Brain microvascular endothelial cell (primary cell): ENCODE results near the gene NRIP3.
A peak's percentile ranks its signal among the peaks of the same experiment; 100 is the strongest.
"Not testable (repeated sequence)": the region's sequence is repeated elsewhere in the genome, so short reads cannot be mapped to it uniquely, and the experiment has no call there.

ENCODE experiments used
- DNase-seq: peaks from one replicate; pipeline ENCODE4 v3.0.0-alpha.2; 2020
- H3K27ac ChIP-seq: fragments of 250-450 bp; sonication (Bioruptor Pico); 2 replicates; pipeline ENCODE4 v1.5.1; 2020; ENCODE audit warnings: mild to moderate bottlenecking, moderate library complexity
- H3K27me3 ChIP-seq: fragments of 250-450 bp; sonication (Bioruptor Pico); replicated peaks from 2 replicates; pipeline ENCODE4 v1.5.1; 2020; ENCODE audit warnings: mild to moderate bottlenecking
- H3K36me3 ChIP-seq: fragments of 250-450 bp; sonication (Bioruptor Pico); replicated peaks from 2 replicates; pipeline ENCODE4 v1.5.1; 2020; ENCODE audit warnings: mild to moderate bottlenecking
- H3K4me3 ChIP-seq: 2 replicates; pipeline ENCODE4 v1.5.1; 2011; ENCODE audit warnings: low read depth, mild to moderate bottlenecking, control low read depth, low read length, moderate library complexity
- in situ Hi-C: cut with HindIII; loops from 2 replicates; pipeline ENCODE4 v1.10.0; 2017; ENCODE audit warnings: low sequenced_read_pairs, low pct_ligation_motif_present
- TF ChIP-seq, protein P1 (sequence below): IDR thresholded peaks from 2 replicates; pipeline ENCODE4 v1.5.1; 2011; ENCODE audit warnings: low read depth, mild to moderate bottlenecking, moderate library complexity, low read length, control low read depth, inconsistent platforms; ENCODE audit errors: missing control alignments

Gene NRIP3

DNA sequence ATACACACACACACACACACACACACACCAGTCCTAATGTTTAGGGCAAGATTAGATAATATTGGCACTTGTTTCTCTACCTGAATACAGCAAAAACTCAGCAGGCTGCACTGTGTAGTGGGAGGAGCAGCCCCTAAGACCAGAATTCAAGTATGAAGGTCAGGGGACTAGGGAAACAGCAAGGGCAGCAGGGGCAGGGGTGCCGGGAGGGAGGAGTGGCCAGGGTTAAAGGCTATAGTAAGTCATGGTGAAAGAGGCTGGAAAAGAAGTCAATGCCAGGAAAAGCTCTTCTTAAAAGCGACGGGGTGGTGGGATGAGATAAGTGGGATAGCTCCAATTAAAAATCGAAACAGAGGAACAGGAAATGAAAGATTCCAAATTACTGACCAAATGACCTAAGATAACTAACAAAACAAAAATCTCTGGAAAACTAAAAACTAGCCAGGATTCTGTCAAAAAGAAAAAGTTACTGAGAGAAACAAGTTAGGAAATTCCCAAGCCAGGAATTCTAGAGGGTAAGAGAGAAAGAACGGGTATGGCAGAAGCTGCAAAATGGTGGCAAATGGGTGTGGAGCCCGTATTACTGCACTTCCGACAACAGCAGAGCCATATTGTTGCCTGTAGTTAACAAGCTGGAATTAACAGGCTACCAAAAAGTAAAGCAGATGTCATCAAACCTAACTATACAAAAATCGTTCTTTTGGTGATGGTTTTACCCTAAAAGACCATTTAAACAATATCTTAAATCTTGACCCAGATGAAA is 62.3 kb downstream of the NRIP3 start:
- Histone ChIP-seq H3K27me3 (no peaks in the 10 kb centered on the region), H3K36me3 (no peaks in the 10 kb centered on the region), H3K27ac (no peak overlapping the region), H3K4me3 (no peak overlapping the region)
- TF ChIP-seq, protein P1, sequence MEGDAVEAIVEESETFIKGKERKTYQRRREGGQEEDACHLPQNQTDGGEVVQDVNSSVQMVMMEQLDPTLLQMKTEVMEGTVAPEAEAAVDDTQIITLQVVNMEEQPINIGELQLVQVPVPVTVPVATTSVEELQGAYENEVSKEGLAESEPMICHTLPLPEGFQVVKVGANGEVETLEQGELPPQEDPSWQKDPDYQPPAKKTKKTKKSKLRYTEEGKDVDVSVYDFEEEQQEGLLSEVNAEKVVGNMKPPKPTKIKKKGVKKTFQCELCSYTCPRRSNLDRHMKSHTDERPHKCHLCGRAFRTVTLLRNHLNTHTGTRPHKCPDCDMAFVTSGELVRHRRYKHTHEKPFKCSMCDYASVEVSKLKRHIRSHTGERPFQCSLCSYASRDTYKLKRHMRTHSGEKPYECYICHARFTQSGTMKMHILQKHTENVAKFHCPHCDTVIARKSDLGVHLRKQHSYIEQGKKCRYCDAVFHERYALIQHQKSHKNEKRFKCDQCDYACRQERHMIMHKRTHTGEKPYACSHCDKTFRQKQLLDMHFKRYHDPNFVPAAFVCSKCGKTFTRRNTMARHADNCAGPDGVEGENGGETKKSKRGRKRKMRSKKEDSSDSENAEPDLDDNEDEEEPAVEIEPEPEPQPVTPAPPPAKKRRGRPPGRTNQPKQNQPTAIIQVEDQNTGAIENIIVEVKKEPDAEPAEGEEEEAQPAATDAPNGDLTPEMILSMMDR: no peak
- in situ Hi-C loops: no loop called here
- no peak for DNase-seq

DNA sequence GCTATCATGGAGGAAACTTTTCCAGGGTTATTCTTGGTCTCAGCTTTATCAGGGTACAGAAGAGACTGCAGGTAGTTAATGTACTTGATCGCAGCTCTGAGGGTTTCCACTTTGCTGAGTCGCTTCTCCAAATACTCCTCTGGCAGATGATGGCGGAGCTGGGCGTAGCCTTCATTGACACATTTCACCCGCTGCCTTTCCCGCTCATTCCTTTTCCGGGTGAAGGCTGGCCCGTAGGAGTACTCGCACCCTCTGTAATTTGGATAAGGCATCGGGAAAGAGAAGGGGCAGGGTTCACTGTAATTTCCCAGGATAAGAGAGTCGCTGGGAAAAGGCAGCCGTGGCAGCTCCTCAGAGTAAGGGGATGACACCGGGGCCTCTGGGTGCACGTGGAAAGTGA is 66.1 kb downstream of the NRIP3 start:
- TF ChIP-seq, protein P1: no peak
- H3K36me3 ChIP-seq: no peaks in the 10 kb centered on the region
- DNase-seq: no peak
- no peaks in the 10 kb centered on the region for H3K27me3 ChIP-seq
- in situ Hi-C loops: no loop called here
- H3K27ac ChIP-seq: no peak overlapping the region
- H3K4me3 ChIP-seq: no peak overlapping the region

DNA sequence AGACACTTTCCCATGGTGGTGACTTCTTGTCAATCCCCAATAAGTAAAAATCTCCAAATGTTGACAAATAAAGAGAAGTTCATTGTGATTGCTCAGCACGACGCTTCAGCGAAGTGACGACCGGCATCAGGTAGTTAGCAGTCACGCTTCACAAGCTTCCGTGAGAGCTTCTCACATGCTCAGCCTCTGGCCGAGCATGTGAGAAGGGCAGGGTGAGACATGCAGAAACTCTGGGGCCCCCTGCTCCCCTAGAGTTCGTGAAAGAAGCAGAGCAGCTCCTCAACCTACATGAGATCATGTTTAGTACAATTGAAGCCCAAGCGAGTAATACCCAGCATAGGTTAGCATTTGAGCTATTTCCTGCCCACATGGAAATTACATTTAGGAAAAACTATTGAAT is 66.6 kb downstream of the NRIP3 start:
- Histone ChIP-seq H3K27ac (no peak overlapping the region), H3K4me3 (no peak overlapping the region), H3K36me3 (no peaks in the 10 kb centered on the region), H3K27me3 (no peaks in the 10 kb centered on the region)
- no peak for DNase-seq
- TF ChIP-seq, protein P1: no peak
- in situ Hi-C loops: no loop called here

DNA sequence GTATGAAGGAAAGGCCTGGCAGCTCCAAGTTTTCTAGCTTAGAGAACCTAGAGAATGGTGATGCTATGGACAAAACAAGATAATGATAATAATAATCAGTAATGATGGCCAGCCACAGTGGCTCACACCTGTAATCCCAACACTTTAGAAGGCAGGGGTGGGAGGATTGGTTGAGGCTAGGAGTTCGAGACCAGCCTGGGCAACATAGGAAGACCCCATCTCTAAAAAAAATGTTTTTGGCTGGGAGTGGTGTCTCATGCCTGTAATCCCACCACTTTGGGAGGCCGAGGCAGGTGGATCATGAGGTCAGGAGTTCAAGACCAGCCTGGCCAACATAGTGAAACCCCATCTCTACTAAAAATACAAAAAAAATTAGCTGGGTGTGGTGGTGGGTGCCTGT is 68.0 kb downstream of the NRIP3 start:
- H3K36me3 ChIP-seq, DNase-seq, in situ Hi-C loops, H3K27me3 ChIP-seq, H3K27ac ChIP-seq, H3K4me3 ChIP-seq: not testable (repeated sequence)

DNA sequence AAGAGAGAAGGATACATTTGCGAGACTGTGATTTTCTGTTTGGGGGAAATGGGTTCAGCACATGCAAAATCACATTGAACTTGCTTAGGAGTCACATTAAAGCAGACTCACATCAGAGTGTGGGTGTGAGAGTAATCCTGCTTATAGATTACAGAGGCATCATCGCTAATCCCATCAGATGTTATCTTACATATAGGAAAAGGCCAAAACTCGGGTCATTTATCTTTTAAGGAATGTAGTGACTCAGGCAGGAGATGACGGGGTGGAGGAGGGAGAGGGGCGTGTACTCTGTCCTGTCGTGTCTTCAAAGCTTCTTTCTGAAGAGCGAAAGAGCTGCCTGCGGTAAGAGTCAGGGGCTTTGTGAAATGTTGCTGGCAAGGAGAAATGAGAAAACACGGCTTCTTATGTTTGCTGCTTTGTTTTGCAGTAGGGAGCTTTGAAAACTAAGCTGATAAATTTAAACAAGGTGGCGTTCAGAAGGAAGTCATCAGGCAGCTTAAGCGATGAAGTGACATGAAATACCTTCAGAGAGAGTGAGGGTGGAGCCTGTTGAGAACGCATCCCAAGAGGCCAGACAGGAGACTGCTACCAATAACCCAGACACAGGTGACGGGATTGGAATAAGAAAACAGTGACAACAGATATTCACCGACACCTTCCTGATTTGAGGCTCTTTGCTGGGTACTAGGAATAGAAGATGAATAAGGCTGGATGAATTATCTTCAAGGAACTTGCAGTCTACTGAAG is 68.9 kb downstream of the NRIP3 start:
- Histone ChIP-seq H3K36me3 (no peaks in the 10 kb centered on the region), H3K4me3 (no peak overlapping the region), H3K27me3 (no peaks in the 10 kb centered on the region), H3K27ac (peak overlapping the region; percentile 45)
- in situ Hi-C loops: no loop called here
- peak; percentile 88 for DNase-seq
- TF ChIP-seq, protein P1: no peak

DNA sequence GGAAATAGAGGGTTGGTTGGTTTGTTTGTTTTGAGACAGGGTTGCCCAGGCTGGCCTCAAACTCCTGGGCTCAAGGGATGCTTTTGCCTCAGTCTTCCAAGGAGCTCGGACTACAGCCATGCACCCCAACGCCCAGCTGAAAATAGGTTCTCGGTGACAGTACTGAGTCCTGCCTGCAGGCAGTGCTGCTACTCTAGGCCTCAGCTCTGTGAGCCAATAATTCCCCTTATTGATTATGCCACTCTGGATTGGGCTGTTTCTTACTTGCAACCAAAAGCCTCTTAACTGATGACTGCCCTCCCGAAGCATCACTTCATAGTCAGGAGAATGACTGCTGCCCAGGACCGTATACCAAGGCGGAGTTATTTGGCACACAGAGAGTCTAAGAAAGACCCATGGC is 69.9 kb downstream of the NRIP3 start:
- in situ Hi-C loops: no loop called here
- Histone ChIP-seq H3K27me3 (no peaks in the 10 kb centered on the region), H3K4me3 (no peak overlapping the region), H3K27ac (no peak overlapping the region), H3K36me3 (no peaks in the 10 kb centered on the region)
- DNase-seq: no peak
- TF ChIP-seq, protein P1: peak; percentile 33
